GM12801 (cell line): ENCODE results near the gene DYNLT1.

Source experiments
- TF ChIP-seq, protein P1 (sequence below): IDR thresholded peaks from one replicate; pipeline ENCODE4 v1.5.1; 2011; ENCODE audit warnings: control low read depth; ENCODE audit not compliant: insufficient read length; ENCODE audit errors: extremely low read depth

The DYNLT1 gene

DNA sequence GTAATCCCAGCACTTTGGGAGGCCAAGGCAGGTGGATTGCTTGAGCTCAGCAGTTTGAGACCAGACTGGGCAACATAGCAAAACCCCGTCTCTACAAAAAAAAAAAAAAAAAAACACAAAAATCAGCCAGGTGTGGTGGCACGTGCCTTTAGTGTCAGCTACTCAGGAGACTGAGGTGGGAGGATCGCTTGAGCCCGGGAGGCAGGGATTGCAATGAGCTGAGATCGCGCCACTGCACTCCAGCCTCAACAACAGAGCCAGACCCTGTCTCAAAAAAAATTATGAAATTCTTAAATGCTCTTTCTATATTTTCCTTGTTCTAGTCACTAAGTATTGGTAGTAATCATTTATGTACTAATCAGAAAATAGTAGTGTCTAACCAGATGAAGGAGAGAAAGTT lies 35.9 kb upstream of the DYNLT1 start:
- TF ChIP-seq, protein P1, sequence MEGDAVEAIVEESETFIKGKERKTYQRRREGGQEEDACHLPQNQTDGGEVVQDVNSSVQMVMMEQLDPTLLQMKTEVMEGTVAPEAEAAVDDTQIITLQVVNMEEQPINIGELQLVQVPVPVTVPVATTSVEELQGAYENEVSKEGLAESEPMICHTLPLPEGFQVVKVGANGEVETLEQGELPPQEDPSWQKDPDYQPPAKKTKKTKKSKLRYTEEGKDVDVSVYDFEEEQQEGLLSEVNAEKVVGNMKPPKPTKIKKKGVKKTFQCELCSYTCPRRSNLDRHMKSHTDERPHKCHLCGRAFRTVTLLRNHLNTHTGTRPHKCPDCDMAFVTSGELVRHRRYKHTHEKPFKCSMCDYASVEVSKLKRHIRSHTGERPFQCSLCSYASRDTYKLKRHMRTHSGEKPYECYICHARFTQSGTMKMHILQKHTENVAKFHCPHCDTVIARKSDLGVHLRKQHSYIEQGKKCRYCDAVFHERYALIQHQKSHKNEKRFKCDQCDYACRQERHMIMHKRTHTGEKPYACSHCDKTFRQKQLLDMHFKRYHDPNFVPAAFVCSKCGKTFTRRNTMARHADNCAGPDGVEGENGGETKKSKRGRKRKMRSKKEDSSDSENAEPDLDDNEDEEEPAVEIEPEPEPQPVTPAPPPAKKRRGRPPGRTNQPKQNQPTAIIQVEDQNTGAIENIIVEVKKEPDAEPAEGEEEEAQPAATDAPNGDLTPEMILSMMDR, result no peak

DNA sequence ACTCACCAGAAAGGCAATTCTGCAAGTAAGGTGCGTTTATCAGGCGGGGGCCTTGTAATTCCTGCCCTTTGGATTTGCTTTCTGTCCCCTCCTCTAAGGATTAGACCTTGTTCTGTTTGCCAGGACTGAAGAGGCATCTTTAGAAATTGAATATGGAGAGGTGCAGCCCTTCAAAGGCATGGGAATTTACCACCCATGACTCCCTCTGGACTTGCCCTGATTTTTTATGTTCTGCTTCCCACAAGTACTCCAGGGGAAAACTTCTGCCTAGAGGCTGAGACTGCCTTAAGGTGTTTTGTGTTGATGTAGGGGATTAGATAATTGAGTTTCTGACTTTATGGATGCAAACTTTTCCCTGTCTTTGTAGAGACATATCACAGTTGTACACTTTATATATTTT lies 35.5 kb upstream of the DYNLT1 start:
- TF ChIP-seq, protein P1, result no peak

DNA sequence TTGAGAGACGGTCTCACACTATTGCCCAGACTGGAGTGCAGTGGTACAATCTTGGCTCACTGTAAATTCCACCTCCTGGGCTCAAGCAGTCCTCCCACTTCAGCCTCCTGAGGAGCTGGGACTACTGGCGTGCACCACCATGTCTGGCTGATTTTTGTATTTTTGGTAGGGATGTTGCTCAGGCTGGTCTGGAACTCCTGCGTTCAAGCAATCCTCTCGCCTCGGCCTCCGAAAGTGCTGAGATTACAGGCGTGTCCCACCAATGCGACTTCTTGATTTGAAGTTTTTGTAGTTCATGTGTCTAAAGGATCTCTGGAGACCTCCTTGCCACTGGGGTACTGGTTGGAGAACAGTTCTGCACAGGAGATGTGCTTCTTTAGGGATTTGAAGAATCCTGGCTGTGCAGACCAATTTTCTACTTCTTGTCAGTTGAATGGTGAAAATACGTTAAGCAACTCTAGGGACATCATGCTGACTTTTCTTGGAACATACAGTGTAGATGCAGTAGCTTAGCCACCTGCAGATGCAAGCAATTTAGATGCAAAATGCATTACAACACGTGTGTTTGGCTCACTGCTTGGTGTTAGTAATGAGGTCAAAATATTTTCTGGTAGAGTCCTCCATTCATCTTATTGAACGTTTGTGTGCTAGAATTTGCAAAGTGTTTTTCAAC lies 33.5 kb upstream of the DYNLT1 start:
- TF ChIP-seq, protein P1, result no peak

DNA sequence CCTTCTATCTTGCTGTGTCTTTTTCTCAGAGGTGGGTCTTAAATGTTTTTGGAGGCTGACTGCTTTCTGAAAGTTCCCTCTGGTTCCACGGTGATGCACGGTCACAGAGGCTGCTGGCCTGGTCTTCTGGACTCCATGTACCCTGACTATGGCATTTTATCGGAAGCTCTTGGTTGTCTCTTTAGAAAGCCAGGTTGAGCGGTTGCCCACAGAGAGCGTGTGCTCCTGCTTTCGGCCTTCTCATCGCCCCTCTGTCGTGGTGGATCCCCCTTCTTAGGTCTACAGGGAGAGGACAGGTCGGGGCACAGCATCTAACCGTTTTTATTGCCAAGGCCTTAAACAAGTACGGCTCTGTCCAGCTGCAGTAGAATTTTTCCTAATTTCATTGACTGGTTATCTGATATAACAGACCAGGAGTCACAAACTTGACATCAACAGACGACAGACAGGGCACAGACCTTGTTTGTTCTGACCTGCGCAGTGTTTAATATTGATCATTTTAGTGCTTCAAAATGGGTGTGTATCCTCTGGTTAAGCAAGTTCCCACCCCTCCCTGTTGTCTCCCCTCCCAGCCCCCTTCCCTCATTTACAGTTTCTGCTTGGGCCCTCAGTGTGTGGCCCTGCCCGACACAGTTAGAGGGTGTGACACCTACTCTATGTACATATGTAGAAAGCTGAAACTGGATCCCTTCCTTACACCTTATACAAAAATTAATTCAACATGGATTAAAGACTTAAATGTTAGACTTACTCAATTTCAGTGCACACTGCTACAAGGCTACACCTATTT lies 30.0 kb upstream of the DYNLT1 start:
- TF ChIP-seq, protein P1, result no peak

DNA sequence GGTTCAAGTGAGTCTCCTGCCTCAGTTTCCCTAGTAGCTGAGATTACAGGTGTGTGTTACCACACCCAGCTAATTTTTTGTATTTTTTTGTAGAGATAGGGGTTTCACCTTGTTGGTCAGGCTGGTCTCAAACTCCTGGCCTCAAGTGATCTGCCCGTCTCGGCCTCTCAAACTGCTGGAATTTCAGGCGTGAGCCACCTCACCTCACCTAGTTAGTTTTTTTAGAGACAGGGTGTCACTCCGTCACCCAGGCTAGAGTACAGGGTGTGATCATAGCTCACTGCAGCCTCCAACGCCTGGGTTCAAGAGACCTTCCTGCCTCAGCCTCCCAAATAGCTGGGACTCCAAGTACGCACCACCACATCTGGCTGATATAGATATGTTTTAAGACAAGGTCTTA lies 28.2 kb upstream of the DYNLT1 start:
- TF ChIP-seq, protein P1, result no peak

DNA sequence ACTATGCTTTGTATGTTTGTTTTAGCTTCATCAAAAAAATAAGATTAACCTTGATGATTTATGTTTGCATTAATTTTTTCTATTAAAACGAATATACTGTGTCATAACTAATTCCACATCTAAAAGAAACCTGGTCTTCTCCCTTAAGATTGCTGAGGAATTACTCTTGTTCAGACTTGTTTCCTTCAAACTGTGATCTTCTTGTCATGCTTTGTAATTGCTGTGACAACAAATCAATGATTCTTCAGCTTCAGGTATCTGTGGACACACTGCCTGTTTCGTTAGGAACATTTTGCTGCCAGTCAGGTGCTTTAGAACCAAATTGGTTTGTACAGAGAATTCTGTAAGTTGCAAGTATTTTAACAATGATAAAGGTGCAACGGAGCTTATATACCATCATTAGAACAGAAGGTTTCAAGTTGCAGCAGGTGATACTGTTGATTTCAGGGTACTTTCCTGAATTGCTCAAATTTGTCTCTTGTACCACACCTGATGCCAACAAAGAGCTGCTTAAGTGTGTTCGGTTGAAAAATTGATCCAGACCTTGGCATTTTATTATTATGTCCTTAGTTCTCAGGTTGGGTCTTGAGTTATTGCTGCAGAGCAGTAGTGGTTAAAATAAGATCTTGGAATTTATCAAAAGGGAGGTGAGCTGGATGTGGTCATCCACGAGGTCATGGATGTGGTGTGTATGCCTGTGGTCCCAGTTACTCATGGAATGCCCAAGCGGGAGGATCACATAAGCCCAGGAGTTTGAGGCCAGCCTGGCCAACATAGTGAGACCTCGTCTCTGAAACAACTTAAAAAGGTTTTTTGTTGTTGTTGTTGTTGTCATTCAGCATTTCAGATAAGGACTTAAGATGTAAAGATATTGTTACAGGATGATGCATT lies 24.8 kb upstream of the DYNLT1 start:
- TF ChIP-seq, protein P1, result no peak

DNA sequence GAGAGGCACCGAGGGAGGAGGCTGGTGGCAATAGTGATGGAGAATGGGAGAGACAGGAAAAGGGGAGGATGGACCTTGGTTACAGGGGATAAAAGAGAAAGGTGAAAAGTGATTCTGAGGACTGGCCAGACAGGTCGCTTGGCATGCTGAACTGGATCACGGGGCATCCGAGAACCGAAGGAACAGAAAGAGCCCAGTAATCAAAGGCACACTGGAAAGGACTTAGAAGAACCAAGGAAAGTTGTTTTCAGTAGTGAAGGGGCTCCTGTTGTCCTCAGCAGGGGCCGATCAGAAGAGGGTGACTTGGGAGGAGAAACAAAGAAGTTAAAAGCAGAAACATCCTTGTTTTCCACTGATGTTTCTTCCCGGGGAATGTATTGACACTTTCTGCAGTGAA lies 24.2 kb upstream of the DYNLT1 start:
- TF ChIP-seq, protein P1, result no peak
